Uterus (tissue), 2 donors: ENCODE measurements around the gene BNC1.

Experiments used
- POLR2A ChIP-seq, 2 donors: fragments of 450-650 bp; IDR thresholded peaks; one replicate each; pipeline ENCODE4 v1.6.1; 2016; ENCODE audit warnings: antibody characterized with exemption in 2 of 2, mild to moderate bottlenecking in 1 of 2, moderate library complexity in 1 of 2
- TF ChIP-seq, protein P1 (sequence below), 4 experiments: fragments of 200-600 bp in 2 of 4; fragments of 450-650 bp in 2 of 4; sonication (generic) in 2 of 4; IDR thresholded peaks; one replicate each; pipeline ENCODE4 v1.5.1; 2016 to 2019; ENCODE audit warnings: antibody characterized with exemption in 4 of 4, mild to moderate bottlenecking in 2 of 4, moderate library complexity in 1 of 4

DNA sequence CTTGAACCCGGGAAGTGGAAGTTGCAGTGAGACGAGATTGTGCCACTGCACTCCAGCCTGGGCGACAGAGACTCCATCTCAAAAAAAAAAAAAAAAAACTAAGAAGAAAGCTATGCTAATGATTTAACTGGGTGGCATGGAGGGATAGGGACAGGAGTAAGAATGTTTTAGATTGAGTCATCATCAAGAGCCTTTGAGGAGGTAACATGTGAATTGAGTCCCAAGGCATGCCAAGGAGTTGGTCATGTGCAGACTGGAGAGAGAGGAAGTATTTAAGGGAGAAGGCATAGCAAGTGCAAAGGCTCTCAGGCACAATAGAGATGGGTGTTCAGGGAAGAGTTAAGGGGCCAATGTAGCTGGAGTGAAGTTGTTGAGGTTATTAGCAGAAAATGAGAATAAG is 9.1 kb downstream of the BNC1 start:
- TF ChIP-seq, protein P1, sequence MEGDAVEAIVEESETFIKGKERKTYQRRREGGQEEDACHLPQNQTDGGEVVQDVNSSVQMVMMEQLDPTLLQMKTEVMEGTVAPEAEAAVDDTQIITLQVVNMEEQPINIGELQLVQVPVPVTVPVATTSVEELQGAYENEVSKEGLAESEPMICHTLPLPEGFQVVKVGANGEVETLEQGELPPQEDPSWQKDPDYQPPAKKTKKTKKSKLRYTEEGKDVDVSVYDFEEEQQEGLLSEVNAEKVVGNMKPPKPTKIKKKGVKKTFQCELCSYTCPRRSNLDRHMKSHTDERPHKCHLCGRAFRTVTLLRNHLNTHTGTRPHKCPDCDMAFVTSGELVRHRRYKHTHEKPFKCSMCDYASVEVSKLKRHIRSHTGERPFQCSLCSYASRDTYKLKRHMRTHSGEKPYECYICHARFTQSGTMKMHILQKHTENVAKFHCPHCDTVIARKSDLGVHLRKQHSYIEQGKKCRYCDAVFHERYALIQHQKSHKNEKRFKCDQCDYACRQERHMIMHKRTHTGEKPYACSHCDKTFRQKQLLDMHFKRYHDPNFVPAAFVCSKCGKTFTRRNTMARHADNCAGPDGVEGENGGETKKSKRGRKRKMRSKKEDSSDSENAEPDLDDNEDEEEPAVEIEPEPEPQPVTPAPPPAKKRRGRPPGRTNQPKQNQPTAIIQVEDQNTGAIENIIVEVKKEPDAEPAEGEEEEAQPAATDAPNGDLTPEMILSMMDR (IDR thresholded peaks at IDR 0.05): no peak
- no peak for TF ChIP-seq POLR2A (IDR thresholded peaks at IDR 0.05)
